ENCODE data around the gene KLK15.

- TF ChIP-seq POLR2A (IDR thresholded peaks at IDR 0.05): no peak
- no peak for TF ChIP-seq CTCF (IDR thresholded peaks at IDR 0.05)
Measured at GRCh38 chr19:50785329-50785728, 48.0 kb downstream of the KLK15 start.
